ENCODE measurements around the gene SLC35G3. TPM values are rescaled to one million over a fixed set of nuclear protein-coding genes. Genes with fewer than 3 reads are reported as not detected.

Gene SLC35G3
- total and polyA plus RNA-seq, 2 of the 8 experiments (the other 6 are each of a cell fraction or from before 2014, with no cell fraction given): not detected

- no peak overlapping the region for H3K4ac ChIP-seq (replicated peaks; ENCODE audit: insufficient read length, low read depth, low read length)
- no peaks in the 10 kb centered on the region for H3K9me3 ChIP-seq (ENCODE audit: insufficient read depth in 2 of 2, low read depth in 1 of 2, low read length in 1 of 2)
- TF ChIP-seq BACH1 (IDR thresholded peaks at IDR 0.05; ENCODE audit: low read length): no peak
- no peak for TF ChIP-seq POU5F1 (IDR thresholded peaks at IDR 0.05; ENCODE audit: low read depth, low read length)
- no peak for TF ChIP-seq MAX (IDR thresholded peaks at IDR 0.05)
- TF ChIP-seq CEBPB (IDR thresholded peaks at IDR 0.05; ENCODE audit: low read depth, low read length): no peak
- no peak for TF ChIP-seq JUN (IDR thresholded peaks at IDR 0.05; ENCODE audit: low read depth, low read length)
- no peak for TF ChIP-seq CHD1 (IDR thresholded peaks at IDR 0.05; ENCODE audit: low read depth, low read length)
- TF ChIP-seq CBX8 (IDR thresholded peaks at IDR 0.05; ENCODE audit: borderline replicate concordance, low read depth, low read length): no peak
- no peak for TF ChIP-seq EGR1 (IDR thresholded peaks at IDR 0.05; ENCODE audit: borderline replicate concordance, low read depth, low read length)
- no peak for TF ChIP-seq ZNF274 (IDR thresholded peaks at IDR 0.05; ENCODE audit: borderline replicate concordance, extremely low read depth, low read length)
- peaks cover 7% of the 10 kb centered on the region for H3K23me2 ChIP-seq (ENCODE audit: low read depth, low read length)
- CTCF ChIA-PET (ENCODE audit: partially characterized antibody): interaction anchor here (0.7 to 1.9 kb wide), 6 partner anchors 8 to 293 kb away, joined by 3 to 9 read pairs (median 4); no protein-coding TSS in a partner anchor
- H3K23ac ChIP-seq (ENCODE audit: insufficient read length): no peak overlapping the region
- no peak overlapping the region for H2BK20ac ChIP-seq (ENCODE audit: low read length)
- POLR2A ChIA-PET (ENCODE audit: partially characterized antibody): interaction anchor here (1.1 kb wide), 1 partner anchor 9 kb away, joined by 4 read pairs; no protein-coding TSS in a partner anchor
- no peaks in the 10 kb centered on the region for H4K20me1 ChIP-seq (replicated peaks in 1 of 2; ENCODE audit: control insufficient read depth in 1 of 2, insufficient read depth in 2 of 2, low read length in 2 of 2)
- no peak overlapping the region for H3K4me3 ChIP-seq (ENCODE audit: extremely low read depth in 1 of 4, insufficient read depth in 2 of 4, low read depth in 3 of 4, low read length in 4 of 4)
- no peak overlapping the region for H3K27ac ChIP-seq (ENCODE audit: low read depth, low read length)
- 93% methylated on average over 8 of the region's 8 CpGs; no CpG with 5 or more reads in 1 of the 2 experiments for WGBS, 2 experiments (ENCODE audit: extremely low coverage in 1 of 2, insufficient coverage in 1 of 2, insufficient read length in 1 of 2, insufficient replicate concordance in 2 of 2, low coverage in 1 of 2, low lambda C conversion rate in 2 of 2, missing lambda C conversion rate in 1 of 2)
- no peak overlapping the region for H2BK15ac ChIP-seq (ENCODE audit: low read length)
- no peak overlapping the region for H3K14ac ChIP-seq (ENCODE audit: insufficient read length)
- no peak overlapping the region for H2BK120ac ChIP-seq (replicated peaks; ENCODE audit: low read depth, low read length)
- H2BK12ac ChIP-seq (ENCODE audit: low read depth, low read length): no peak overlapping the region
- no peak overlapping the region for H2AK5ac ChIP-seq (ENCODE audit: low read depth, low read length)
- H4K5ac ChIP-seq (ENCODE audit: insufficient read length, low read depth, low read length): no peak overlapping the region
- no peak overlapping the region for H3K9ac ChIP-seq (replicated peaks in 1 of 4; ENCODE audit: extremely low read depth in 1 of 4, low read depth in 3 of 4, low read length in 3 of 4)
- peaks cover 4 to 15% (median 7%) of the 10 kb centered on the region in 4 experiments for H3K4me1 ChIP-seq (replicated peaks in 1 of 4; ENCODE audit: control insufficient read depth in 3 of 4, insufficient read depth in 4 of 4, low read length in 3 of 4)
- H2BK5ac ChIP-seq (ENCODE audit: low read depth, low read length): no peak overlapping the region
- FAIRE-seq: no peak
- no peaks in the 10 kb centered on the region for H3K79me2 ChIP-seq (ENCODE audit: control insufficient read depth in 1 of 2, insufficient read depth in 2 of 2, low read length in 2 of 2)
- no peak overlapping the region for H4K8ac ChIP-seq (ENCODE audit: extremely low read depth, insufficient read depth, low read length)
- H3K79me1 ChIP-seq (ENCODE audit: low read depth, low read length): no peaks in the 10 kb centered on the region
- H3K36me3 ChIP-seq (ENCODE audit: control insufficient read depth in 2 of 4, insufficient read depth in 4 of 4, low read length in 3 of 4): no peaks in the 10 kb centered on the region
- H3K27me3 ChIP-seq (replicated peaks in 1 of 4; ENCODE audit: control insufficient read depth in 3 of 4, extremely low read depth in 1 of 4, insufficient read depth in 3 of 4, low read length in 3 of 4): peaks cover 0 to 7% (median 3%) of the 10 kb centered on the region in 4 experiments; a peak in 5 of 7 replicates
- H3K56ac ChIP-seq (replicated peaks; ENCODE audit: insufficient read length, low read depth, low read length): no peak overlapping the region
- no peak overlapping the region for H2AFZ ChIP-seq (ENCODE audit: low read length)
- H3K4me2 ChIP-seq (ENCODE audit: insufficient read depth in 1 of 2, low read depth in 2 of 2, low read length in 2 of 2): peak overlapping the region in 1 of 2 experiments; percentile 97; a peak in 1 of 4 replicates
- no peak overlapping the region for H3K18ac ChIP-seq (ENCODE audit: extremely low read depth, low read length)
- H4K91ac ChIP-seq (replicated peaks; ENCODE audit: insufficient read length, low read length): no peak overlapping the region
- no peak for DNase-seq (ENCODE audit: low read depth in 1 of 2, low spot score in 2 of 2)
Measured at GRCh38 chr17:35240861-35241260, 46.7 kb upstream of the SLC35G3 start.
